Hair follicle dermal papilla cell (primary cell): ENCODE data around the gene SELPLG. TPM values are rescaled to one million over a fixed set of nuclear protein-coding genes. Genes with fewer than 3 reads are reported as not detected.

ENCODE experiments used
- small RNA-seq: library from RNA; depleted of rRNA; stranded (forward); fragments of <200 nt; gene quantifications from one replicate; pipeline ENCODE3, GENCODE V24; 2012
- total RNA-seq: library from RNA; depleted of rRNA; stranded (reverse); fragments of >200 nt; gene quantifications from 2 replicates; pipeline ENCODE4 v1.2.3, GENCODE V29; 2012

SELPLG gene
- 4.0 and 4.2 TPM in 2 replicates for total RNA-seq

GRCh38 chr12:108633534-108634248, at the start of gene SELPLG:
Gene SELPLG, minus strand, starts transcription at chr12:108633894. Its CDS starts 9,587 bp downstream, at chr12:108624307.

GRCh38 chr12:108597559-108598471, 35.9 kb downstream of the SELPLG start, which contains the start of gene TMEM119:
Gene TMEM119, minus strand, starts transcription at chr12:108598084. Its CDS starts 5,701 bp downstream, at chr12:108592383.

Small RNA genes within 50 kb of the gene (small RNA-seq; reads per million reads assigned to genes)
- not detected for gene RNU7-169P

Other genes starting within 250 kb of the SELPLG start
- gene FICD, start 118.6 kb downstream of the SELPLG start, total RNA-seq, result 8.3 and 9.2 TPM in 2 replicates
- 50.9 and 59.9 TPM in 2 replicates for gene SART3, start 72.7 kb downstream of the SELPLG start, total RNA-seq
- 77.4 and 95.1 TPM in 2 replicates for gene ISCU, start 71.3 kb downstream of the SELPLG start, total RNA-seq
- gene TMEM119, start 35.8 kb downstream of the SELPLG start, total RNA-seq, result 904 and 1,008 TPM in 2 replicates
- gene CORO1C, start 97.6 kb upstream of the SELPLG start, total RNA-seq, result 279 and 283 TPM in 2 replicates
- 40.8 and 52.4 TPM in 2 replicates for gene SSH1, start 223.7 kb upstream of the SELPLG start, total RNA-seq
- gene DAO, start 246.2 kb upstream of the SELPLG start, total RNA-seq, result not detected in 2 replicates